HepG2 (cell line): ENCODE measurements around the gene CFTR. TPM values are rescaled to one million over a fixed set of nuclear protein-coding genes. Genes with fewer than 3 reads are reported as not detected.
A peak's percentile ranks its signal among the peaks of the same experiment; 100 is the strongest.

Experiments used
- ATAC-seq: fragments of 200-7000 bp; cut with Tn5 transposase; 3 replicates; pipeline ENCODE4 v1.9.1; 2020; ENCODE audit warnings: mild to moderate bottlenecking, moderate library complexity
- BruUV-seq: library from RNA; stranded (reverse); fragments of 400-500 nt; replicated peaks from 2 replicates; lab custom pipeline; 2021; lab: Mats Ljungman, UMichigan
- CTCF ChIA-PET: fragments of 300-600 bp; formaldehyde crosslinking; extraction: SDS; loops from one replicate; lab custom pipeline; 2021; ENCODE audit warnings: low total read pairs, inconsistent platforms, low intra/inter-chr PET ratio; lab: Yijun Ruan, JAX
- POLR2A ChIA-PET: fragments of 350-600 bp; sonication (Branson Sonifier 250); formaldehyde crosslinking; loops from one replicate; lab custom pipeline; 2020; ENCODE audit warnings: antibody characterized with exemption, inconsistent platforms; lab: Yijun Ruan, JAX
- DNase-seq: peaks from one replicate; pipeline ENCODE4 v3.0.0-alpha.2; 2015; ENCODE audit warnings: low spot score
- FAIRE-seq: peaks from 3 replicates; lab custom pipeline; 2011; peaks lifted over from hg19 to GRCh38; lab: Jason Lieb, UNC
- H2AFZ ChIP-seq: one replicate; pipeline ENCODE4 v1.6.1; 2011; ENCODE audit warnings: low read length, inconsistent platforms
- H3K27ac ChIP-seq: fragments of 300-600 bp; 3 replicates; pipeline ENCODE4 v1.8.0; 2011; ENCODE audit warnings: mixed run types, mild to moderate bottlenecking, mixed read lengths, low read length, inconsistent platforms; ENCODE audit not compliant: insufficient read depth; ENCODE audit errors: extremely low read length
- H3K27me3 ChIP-seq, 2 experiments: fragments of 200-600 bp in 1 of 2; 2 replicates in 1 of 2; 3 replicates in 1 of 2; pipeline versions ENCODE4 v1.6.0 to v1.8.0; 2011; ENCODE audit warnings: low read length in 2 of 2, mild to moderate bottlenecking in 2 of 2, moderate library complexity in 2 of 2, inconsistent platforms in 1 of 2; ENCODE audit not compliant: insufficient read depth in 2 of 2, control insufficient read depth in 1 of 2
- H3K36me3 ChIP-seq, 2 experiments: fragments of 200-600 bp in 1 of 2; replicated peaks in 1 of 2; 2 replicates in 1 of 2; 3 replicates in 1 of 2; pipeline versions ENCODE4 v1.5.1 to v1.8.0; 2011; ENCODE audit warnings: low read length in 2 of 2, inconsistent platforms in 1 of 2; ENCODE audit not compliant: insufficient read depth in 2 of 2, control insufficient read depth in 1 of 2
- H3K4me1 ChIP-seq: 2 replicates; pipeline ENCODE4 v1.5.1; 2012; ENCODE audit warnings: low read length, inconsistent platforms; ENCODE audit not compliant: insufficient read depth
- H3K4me2 ChIP-seq: 2 replicates; pipeline ENCODE4 v1.6.0; 2011; ENCODE audit warnings: low read depth, low read length, inconsistent platforms
- H3K4me3 ChIP-seq, 3 experiments: fragments of 200-600 bp in 1 of 3; sonication (generic), shearing (Covaris generic) in 1 of 3; replicated peaks in 1 of 3; 2 replicates each; pipeline ENCODE4 v1.5.1; 2011 to 2016; ENCODE audit warnings: low read length in 3 of 3, inconsistent platforms in 2 of 3, low read depth in 2 of 3, mild to moderate bottlenecking in 2 of 3, control low read depth in 1 of 3, mixed read lengths in 1 of 3; ENCODE audit not compliant: insufficient read depth in 1 of 3
- H3K79me2 ChIP-seq: one replicate; pipeline ENCODE4 v1.6.1; 2011; ENCODE audit warnings: low read length, inconsistent platforms; ENCODE audit not compliant: insufficient read depth
- H3K9ac ChIP-seq: 2 replicates; pipeline ENCODE4 v1.6.0; 2011; ENCODE audit warnings: mild to moderate bottlenecking, low read depth, low read length, inconsistent platforms; ENCODE audit not compliant: insufficient read depth
- H3K9me3 ChIP-seq: 2 replicates; pipeline ENCODE4 v1.5.1; 2012; ENCODE audit warnings: mild to moderate bottlenecking, low read length
- H4K20me1 ChIP-seq: 2 replicates; pipeline ENCODE4 v1.6.0; 2011; ENCODE audit warnings: inconsistent platforms, mild to moderate bottlenecking, low read length, moderate library complexity; ENCODE audit not compliant: insufficient read depth
- POLR2A ChIP-seq, 2 experiments: IDR thresholded peaks; 2 replicates each; pipeline ENCODE4 v1.6.1; 2011; ENCODE audit warnings: low read depth in 2 of 2, low read length in 2 of 2, mild to moderate bottlenecking in 1 of 2, moderate library complexity in 1 of 2; ENCODE audit not compliant: insufficient read depth in 1 of 2
- POLR2AphosphoS2 ChIP-seq: IDR thresholded peaks from 2 replicates; pipeline ENCODE4 v1.6.1; 2011; ENCODE audit warnings: low read depth, low read length, improper control_type of control experiment
- SMC3 ChIP-seq: IDR thresholded peaks from 2 replicates; pipeline ENCODE4 v1.6.1; 2011; ENCODE audit warnings: low read length, improper control_type of control experiment
- STAG1 ChIP-seq: sonication (generic); formaldehyde crosslinking; IDR thresholded peaks from 2 replicates; pipeline ENCODE4 v1.4.0; 2020; ENCODE audit warnings: missing genetic modification reagents
- in situ Hi-C: cut with HindIII; loops from 2 replicates; pipeline ENCODE4 v1.10.0; 2017; ENCODE audit warnings: low pct_unique_long_range_greater_than_20kb; ENCODE audit not compliant: extremely low pct_ligation_motif_present
- intact Hi-C: fragments of 100-400 bp; cut with micrococcal nuclease; formaldehyde crosslinking; loops from one replicate; pipeline ENCODE4 v1.10.0; 2022; ENCODE audit not compliant: unreplicated experiment
- polyA plus RNA-seq, 8 experiments: library from polyadenylated mRNA; depleted of rRNA in 3 of 8; stranded (reverse) in 7 of 8; unstranded in 1 of 8; fragments of >200 nt; fragmentation: Illumina TruSeq in 4 of 8; extraction: Trizol in 4 of 8; gene quantifications; 2 replicates each; pipeline versions ENCODE4 v1.2.1 to v1.2.3, GENCODE V29; 2011 to 2016; ENCODE audit warnings: low read depth in 4 of 8, missing spikeins in 1 of 8, mixed read lengths in 1 of 8; ENCODE audit not compliant: insufficient read depth in 1 of 8
- total RNA-seq, 5 experiments: library from RNA; depleted of rRNA; stranded (reverse); fragments of >200 nt; fragmentation: Illumina TruSeq; extraction: Trizol; gene quantifications; 2 replicates each; pipeline ENCODE4 v1.2.3, GENCODE V29; 2016; ENCODE audit warnings: low read depth in 1 of 5
- TF ChIP-seq, protein P1 (sequence below): sonication (generic); formaldehyde crosslinking; IDR thresholded peaks from 2 replicates; pipeline ENCODE4 v1.5.0; 2020; ENCODE audit warnings: mild to moderate bottlenecking, missing genetic modification reagents
- TF ChIP-seq, protein P2 (sequence below): sonication (generic); formaldehyde crosslinking; IDR thresholded peaks from 2 replicates; pipeline ENCODE4 v1.5.0; 2020; ENCODE audit warnings: mild to moderate bottlenecking, missing genetic modification reagents, moderate library complexity

CFTR gene
- total and polyA plus RNA-seq, 2 of the 13 experiments (the other 11 are each of a cell fraction or from before 2014, with no cell fraction given): not detected

DNA sequence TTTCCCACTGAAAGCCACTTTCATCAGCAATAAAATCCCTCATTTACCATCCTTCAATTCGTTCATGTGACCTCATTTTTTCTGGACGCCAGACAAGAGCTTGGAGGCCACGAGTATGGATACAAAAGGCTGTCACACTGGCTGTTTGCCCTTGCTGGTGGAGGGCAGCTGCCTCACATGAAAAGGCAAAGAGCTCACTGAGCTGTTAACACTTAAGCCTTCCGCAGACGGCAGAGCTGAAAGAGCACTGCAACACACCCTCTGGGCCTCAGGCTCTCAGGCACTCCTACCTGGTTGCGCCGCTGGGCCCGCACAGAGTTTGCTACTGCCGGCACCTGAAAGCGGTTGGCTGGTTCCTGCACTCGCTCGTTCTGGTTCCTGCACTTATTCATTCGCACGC lies 193.5 kb downstream of the CFTR start (continued):
- no peak for TF ChIP-seq POLR2AphosphoS2
- TF ChIP-seq POLR2A (IDR thresholded peaks at IDR 0.05; ENCODE audit: insufficient read depth in 1 of 2, low read depth in 2 of 2, low read length in 2 of 2): no peak

DNA sequence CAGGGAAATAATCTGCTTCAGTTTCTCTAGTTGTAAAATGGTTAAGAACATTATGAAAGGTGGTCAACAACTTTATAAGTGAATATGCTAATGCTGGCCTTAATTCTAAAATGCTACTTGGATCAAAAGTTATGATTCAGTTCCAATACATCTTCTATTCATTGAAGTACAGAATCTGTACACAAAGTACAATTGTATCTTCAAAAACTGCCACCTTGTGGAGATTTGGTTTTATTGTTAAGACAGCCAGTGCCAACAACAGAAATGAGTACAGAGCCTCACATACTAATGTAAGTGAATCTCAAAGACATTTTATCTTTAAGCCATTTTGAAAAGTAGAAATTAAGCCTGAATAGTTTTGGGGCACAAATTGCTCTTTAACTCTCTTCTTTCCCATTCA lies 194.0 kb downstream of the CFTR start:
- H3K9me3 ChIP-seq: no peaks in the 10 kb centered on the region
- no peak overlapping the region for H3K9ac ChIP-seq
- POLR2A ChIA-PET: no interaction called here
- no peak overlapping the region for H2AFZ ChIP-seq
- no peak overlapping the region for H3K27ac ChIP-seq
- peak; percentile 7 for DNase-seq
- in situ Hi-C loops (no loop called here), intact Hi-C loops (loop anchor here (1.0 kb wide), 1 partner anchor 215 kb away; no protein-coding TSS in a partner anchor)
- CTCF ChIA-PET: no interaction called here
- H3K4me1 ChIP-seq: no peaks in the 10 kb centered on the region
- peak; percentile 60 for FAIRE-seq
- TF ChIP-seq STAG1 (CRISPR knock-in tag) (peak; percentile 26; the same call in 1 of the 2 replicates), SMC3 (0 out of 2 replicates have a peak, but pooled peaks have one; percentile 12)
- TF ChIP-seq, protein P1, sequence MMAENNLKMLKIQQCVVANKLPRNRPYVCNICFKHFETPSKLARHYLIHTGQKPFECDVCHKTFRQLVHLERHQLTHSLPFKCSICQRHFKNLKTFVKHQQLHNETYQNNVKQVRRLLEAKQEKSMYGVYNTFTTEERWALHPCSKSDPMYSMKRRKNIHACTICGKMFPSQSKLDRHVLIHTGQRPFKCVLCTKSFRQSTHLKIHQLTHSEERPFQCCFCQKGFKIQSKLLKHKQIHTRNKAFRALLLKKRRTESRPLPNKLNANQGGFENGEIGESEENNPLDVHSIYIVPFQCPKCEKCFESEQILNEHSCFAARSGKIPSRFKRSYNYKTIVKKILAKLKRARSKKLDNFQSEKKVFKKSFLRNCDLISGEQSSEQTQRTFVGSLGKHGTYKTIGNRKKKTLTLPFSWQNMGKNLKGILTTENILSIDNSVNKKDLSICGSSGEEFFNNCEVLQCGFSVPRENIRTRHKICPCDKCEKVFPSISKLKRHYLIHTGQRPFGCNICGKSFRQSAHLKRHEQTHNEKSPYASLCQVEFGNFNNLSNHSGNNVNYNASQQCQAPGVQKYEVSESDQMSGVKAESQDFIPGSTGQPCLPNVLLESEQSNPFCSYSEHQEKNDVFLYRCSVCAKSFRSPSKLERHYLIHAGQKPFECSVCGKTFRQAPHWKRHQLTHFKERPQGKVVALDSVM (CRISPR knock-in tag): no peak
- TF ChIP-seq, protein P2, sequence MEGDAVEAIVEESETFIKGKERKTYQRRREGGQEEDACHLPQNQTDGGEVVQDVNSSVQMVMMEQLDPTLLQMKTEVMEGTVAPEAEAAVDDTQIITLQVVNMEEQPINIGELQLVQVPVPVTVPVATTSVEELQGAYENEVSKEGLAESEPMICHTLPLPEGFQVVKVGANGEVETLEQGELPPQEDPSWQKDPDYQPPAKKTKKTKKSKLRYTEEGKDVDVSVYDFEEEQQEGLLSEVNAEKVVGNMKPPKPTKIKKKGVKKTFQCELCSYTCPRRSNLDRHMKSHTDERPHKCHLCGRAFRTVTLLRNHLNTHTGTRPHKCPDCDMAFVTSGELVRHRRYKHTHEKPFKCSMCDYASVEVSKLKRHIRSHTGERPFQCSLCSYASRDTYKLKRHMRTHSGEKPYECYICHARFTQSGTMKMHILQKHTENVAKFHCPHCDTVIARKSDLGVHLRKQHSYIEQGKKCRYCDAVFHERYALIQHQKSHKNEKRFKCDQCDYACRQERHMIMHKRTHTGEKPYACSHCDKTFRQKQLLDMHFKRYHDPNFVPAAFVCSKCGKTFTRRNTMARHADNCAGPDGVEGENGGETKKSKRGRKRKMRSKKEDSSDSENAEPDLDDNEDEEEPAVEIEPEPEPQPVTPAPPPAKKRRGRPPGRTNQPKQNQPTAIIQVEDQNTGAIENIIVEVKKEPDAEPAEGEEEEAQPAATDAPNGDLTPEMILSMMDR (CRISPR knock-in tag): peak; percentile 21; the same call in 1 of the 2 replicates
- peak; percentile 66; the same call in 1 of the 3 replicates for ATAC-seq
- H4K20me1 ChIP-seq: no peaks in the 10 kb centered on the region
- no peak overlapping the region for H3K4me2 ChIP-seq
- no peaks in the 10 kb centered on the region for H3K79me2 ChIP-seq
- no peaks in the 10 kb centered on the region for H3K36me3 ChIP-seq
- BruUV-seq: no TSS peak
- no peak overlapping the region for H3K4me3 ChIP-seq
- H3K27me3 ChIP-seq: peaks cover 0 to 6% of the 10 kb centered on the region in 2 experiments; a peak in 1 of 5 replicates
